Right renal pelvis (tissue), 4 donors: ENCODE measurements around the gene CYB5R4. TPM values are rescaled to one million over a fixed set of nuclear protein-coding genes. Genes with fewer than 3 reads are reported as not detected.

Experiments
- DNase-seq, 4 donors: peaks; one replicate each; pipeline ENCODE4 v3.0.0-alpha.2; 2013; ENCODE audit warnings: low read depth in 4 of 4, low spot score in 3 of 4, missing footprints in 1 of 4
- polyA plus RNA-seq, 4 donors: library from polyadenylated mRNA; unstranded; fragments of 120-200 nt; gene quantifications; one replicate each; pipeline ENCODE4 v1.2.1, GENCODE V29; 2013; ENCODE audit not compliant: insufficient read length in 4 of 4

Gene CYB5R4
- 10 to 100 TPM in 2 of 4 donors, 1 to 10 TPM in 2; 9.6 to 13.2 (median 10.4) TPM for polyA plus RNA-seq

- DNase-seq: peak; percentile 91 to 94 (median 94)
Observed at GRCh38 chr6:83859410-83860358, at the start of gene CYB5R4. CYB5R4 (plus strand) TSS chr6:83859689; CDS start chr6:83859783, 94 bp downstream.

DNA sequence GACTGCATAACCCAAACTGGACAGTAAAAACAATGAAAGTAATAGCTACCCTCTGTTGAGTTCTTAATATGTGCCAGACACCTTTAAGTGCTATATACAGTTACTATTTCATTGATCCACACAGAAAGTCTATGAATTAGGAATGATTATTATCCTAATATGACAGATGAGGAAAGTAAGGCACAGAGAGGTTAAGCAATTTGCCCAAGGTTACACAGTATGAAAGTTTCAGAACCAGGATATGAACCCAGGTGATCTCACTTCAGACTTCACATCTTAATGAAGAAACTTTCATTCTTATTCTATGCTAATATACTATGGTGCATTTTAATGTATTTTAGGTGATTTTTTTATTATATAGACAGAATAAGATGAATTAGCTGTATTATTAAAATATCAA, 46.9 kb upstream of the CYB5R4 start:
- no peak for DNase-seq

GRCh38 chr6:83815631-83816272, 43.7 kb upstream of the CYB5R4 start:
- DNase-seq: no peak

DNA sequence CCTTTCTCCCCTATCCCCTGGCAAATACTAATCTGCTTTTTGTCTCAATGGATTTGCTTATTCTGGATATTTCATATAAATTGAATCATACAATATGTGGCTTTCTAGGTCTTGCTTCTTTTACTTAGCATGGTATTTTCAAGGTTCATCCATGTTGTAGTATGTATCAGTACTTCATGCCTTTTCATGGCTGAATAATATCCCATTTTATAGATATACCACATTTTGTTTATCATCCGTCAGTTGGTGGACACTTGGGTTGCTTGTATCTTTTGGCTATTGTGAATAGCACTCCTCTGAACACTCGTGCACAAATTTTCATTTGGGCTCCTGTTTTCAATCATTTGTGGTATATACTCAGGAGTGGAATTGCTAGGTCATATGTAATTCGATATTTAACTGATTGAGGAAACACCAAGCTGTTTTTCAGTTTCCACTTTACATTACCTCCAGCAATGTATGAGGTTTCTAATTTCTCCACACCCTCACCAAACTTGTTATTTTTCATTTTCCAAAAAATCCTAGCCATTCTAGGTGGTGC, 36.8 kb upstream of the CYB5R4 start:
- no peak for DNase-seq

- no peak for DNase-seq
Observed at GRCh38 chr6:83824388-83824801, 35.1 kb upstream of the CYB5R4 start.

DNA sequence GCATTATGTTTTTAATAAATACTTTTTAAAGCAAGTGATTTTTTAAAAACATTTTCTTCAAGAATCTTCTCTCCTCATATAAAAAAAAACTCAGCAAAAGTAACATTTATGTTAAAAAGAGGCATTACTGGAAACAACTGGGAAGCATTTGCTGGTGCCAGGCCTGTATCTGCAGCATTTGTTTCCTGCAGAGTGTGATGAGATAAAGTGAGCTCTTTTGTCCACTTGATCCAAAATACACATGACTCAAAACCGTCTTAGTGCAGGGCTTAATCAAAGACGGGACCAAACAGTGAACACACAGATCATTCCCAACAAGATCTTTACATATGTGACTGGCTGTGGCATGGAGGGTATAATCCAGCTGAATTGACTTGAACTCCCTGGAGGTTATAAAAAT, 34.7 kb upstream of the CYB5R4 start:
- DNase-seq: no peak

DNA sequence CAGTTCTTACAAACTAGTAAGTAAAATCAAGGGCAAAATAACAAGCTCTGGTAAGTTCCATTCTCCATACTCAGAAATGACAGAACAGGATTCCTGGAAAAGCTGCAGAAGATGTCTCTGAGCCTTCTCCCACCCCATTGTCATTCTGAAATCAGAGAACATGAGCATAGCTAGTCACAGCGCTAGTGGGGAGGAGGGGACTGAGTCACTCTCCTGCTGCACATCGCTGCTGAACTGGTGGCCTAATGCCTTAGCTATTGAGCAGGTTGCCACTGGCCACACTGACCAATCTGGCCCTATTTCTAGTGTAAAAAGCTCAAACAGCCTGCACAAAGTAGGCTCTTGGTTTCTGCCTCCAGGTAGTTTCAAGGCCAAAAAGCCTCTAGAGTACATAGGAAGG, 32.4 kb upstream of the CYB5R4 start:
- no peak for DNase-seq

DNA sequence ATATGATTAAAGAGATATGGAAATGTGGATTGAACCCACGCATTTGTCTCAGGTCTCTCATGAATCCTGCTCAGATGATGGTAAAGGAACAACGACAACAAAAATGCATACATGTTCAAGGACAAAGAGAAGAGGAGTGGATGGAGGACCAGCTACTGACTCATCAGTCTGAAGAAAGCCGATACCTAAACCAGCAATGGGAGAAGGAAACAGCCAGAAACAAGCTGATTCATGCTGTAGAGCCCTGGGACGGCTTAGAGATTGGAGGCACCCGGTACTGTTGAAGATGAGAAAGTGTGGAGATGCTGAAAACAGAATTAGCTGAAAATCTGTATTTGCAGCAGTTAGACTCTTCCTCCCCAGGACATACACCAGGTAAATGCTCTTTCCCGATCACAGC, 20.8 kb upstream of the CYB5R4 start:
- no peak for DNase-seq

DNA sequence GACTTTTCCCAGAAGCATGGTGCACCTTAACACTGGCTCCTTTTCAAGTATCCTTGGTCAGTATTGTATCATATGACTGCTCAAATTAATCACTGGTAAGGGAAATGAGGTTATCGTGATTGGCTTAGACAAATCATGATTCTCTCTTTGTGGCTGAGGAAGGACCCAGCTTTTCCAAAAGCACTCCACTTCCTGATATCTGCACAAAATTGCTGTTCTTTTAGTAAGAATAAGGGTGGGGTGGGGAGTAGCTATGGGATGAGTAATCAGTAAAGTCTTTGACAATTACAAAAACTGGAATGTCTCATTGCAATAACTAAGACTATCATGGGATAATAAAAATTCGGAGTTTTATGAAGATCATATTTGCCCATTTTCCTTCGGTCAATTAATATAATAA, 15.3 kb upstream of the CYB5R4 start:
- DNase-seq: no peak

- DNase-seq: no peak
Observed at GRCh38 chr6:83846291-83846690, 13.2 kb upstream of the CYB5R4 start.

GRCh38 chr6:83847179-83847578, 12.3 kb upstream of the CYB5R4 start:
- no peak for DNase-seq

DNA sequence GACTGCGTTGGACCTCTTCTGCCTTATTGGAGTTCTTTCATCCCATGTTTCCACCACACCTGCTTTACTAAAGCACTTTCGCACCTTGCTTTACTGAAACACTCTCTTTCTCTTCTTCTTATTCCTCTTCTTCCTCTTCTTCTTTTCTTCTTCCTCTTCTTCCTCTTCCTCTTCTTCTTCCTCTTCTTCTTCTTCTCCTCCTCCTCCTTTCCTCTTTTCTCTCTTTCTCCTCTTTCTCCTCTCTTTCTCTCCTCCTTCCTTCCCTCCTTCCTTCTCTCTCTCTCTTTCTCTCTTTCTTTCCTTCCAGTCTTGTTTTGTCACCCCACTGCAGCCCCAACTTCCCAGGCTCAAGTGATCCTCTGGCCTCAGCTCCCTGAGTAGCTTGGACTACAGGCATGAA, 10.4 kb upstream of the CYB5R4 start:
- no peak for DNase-seq

- DNase-seq: no peak
Observed at GRCh38 chr6:83849610-83850009, 9.9 kb upstream of the CYB5R4 start.

DNA sequence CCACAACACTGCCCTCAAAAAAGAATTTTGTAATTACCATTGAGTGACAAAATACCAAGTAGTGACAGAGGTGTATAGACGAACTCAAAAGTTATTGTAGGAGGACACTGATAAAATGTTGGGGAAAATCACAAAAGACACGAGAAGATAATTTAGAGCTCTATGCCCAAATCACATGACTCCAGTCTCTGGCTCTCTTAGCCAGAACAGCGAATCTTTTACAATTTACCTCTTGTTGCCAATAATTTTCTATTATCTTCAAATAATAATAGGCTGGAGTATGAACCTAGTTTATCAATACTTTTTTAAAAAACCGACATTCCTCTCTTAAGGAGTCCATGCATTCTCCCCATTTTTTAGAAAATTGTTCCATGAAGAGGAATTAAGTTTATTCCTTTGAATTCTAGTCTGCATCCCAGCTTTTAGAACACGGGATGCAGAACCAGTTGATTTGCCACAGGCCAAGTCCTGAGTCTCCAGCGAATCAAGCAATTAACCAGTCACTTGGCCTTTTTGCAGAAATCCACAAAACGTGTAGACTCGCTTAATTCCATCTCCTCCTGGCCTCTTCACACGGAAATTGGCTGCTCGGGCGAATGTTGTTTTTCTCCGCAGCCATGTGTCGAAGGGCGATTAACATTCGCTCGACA, 6.8 kb upstream of the CYB5R4 start:
- no peak for DNase-seq

GRCh38 chr6:83853178-83854000, 6.1 kb upstream of the CYB5R4 start, which contains the start of gene RIPPLY2:
RIPPLY2 (plus strand) TSS chr6:83853360; CDS start chr6:83853417, 57 bp downstream.
- DNase-seq: no peak

- DNase-seq: no peak
Observed at GRCh38 chr6:83854001-83854501, 5.4 kb upstream of the CYB5R4 start.

- DNase-seq: no peak
Observed at GRCh38 chr6:83854766-83855165, 4.7 kb upstream of the CYB5R4 start.

- no peak for DNase-seq
Observed at GRCh38 chr6:83860359-83860755, 868 bp downstream of the CYB5R4 start.

- DNase-seq: no peak
Observed at GRCh38 chr6:83860782-83861495, 1.4 kb downstream of the CYB5R4 start.
